Heart left ventricle (tissue), 13 donors: ENCODE data around the gene CISH.

Source experiments
- CTCF ChIP-seq, 12 donors: fragments of 200-600 bp; sonication (generic) in 4 of 12; IDR thresholded peaks; one replicate each; pipeline versions ENCODE4 v1.5.0 to v1.8.0; 2018 to 2022; ENCODE audit warnings: antibody characterized with exemption in 12 of 12, mild to moderate bottlenecking in 5 of 12
- POLR2A ChIP-seq, 2 donors: fragments of 450-650 bp; IDR thresholded peaks; one replicate each; pipeline ENCODE4 v1.6.1; 2017; ENCODE audit warnings: antibody characterized with exemption in 2 of 2, mild to moderate bottlenecking in 2 of 2, moderate library complexity in 2 of 2
- donor health status: ischemic (EF 13 %, LVEDD 7.1; RV severe dilation, severe dysfunction).
- donor health status: DM: no; HTN: yes; CAD: no.
- donor health status: DM: no; HTN: no; CAD: no.
- donor health status: ischemic (EF 25% LVEDD 6.9; RV normal size, moderate dysfunction).
- donor health status: ischemic (EF 25% LVEDD 5.7; RV mildly dilated, moderate dysfunction).
- donor health status: ischemic (EF 35%, LVEDD 5.7; RV mildly dilated, moderate dysfunction).
- donor health status: nonischemic (EF 11% LVEDD 7.7; RV severe dilation, severe dysfunction).
- donor health status: DM: yes; HTN: yes; CAD: no.
- donor health status: PGD.
- donor health status: ischemic (EF 29% LVEDD 5.4; RV normal size, mild dysfunction).
- donor health status: nonischemic (EF 23%, LVEDD 6.1; RV moderate dilation, normal function).

GRCh38 chr3:50657407-50657806 lies 45.8 kb upstream of the CISH start:
- TF ChIP-seq CTCF (IDR thresholded peaks at IDR 0.05): no peak
- TF ChIP-seq POLR2A (IDR thresholded peaks at IDR 0.05): no peak
